Motor neuron (in vitro differentiated cells): ENCODE measurements around the gene FER. TPM values are rescaled to one million over a fixed set of nuclear protein-coding genes. Genes with fewer than 3 reads are reported as not detected.

Experiments used
- ATAC-seq, 8 experiments: fragments of 200-7000 bp; cut with Tn5 transposase; replicated peaks in 6 of 8; 2 replicates each; pipeline ENCODE4 v1.8.0; 2021; ENCODE audit warnings: mild to moderate bottlenecking in 8 of 8, moderate library complexity in 8 of 8
- H3K27ac ChIP-seq, 2 donors: fragments of 250-450 bp; sonication (Bioruptor Pico); 2 replicates each; pipeline ENCODE4 v1.9.0; 2021; ENCODE audit warnings: antibody characterized with exemption in 2 of 2, mild to moderate bottlenecking in 2 of 2, moderate library complexity in 1 of 2
- H3K4me1 ChIP-seq, 2 donors: fragments of 250-450 bp; sonication (Bioruptor Pico); replicated peaks in 1 of 2; 2 replicates each; pipeline ENCODE4 v1.6.1; 2021; ENCODE audit warnings: antibody characterized with exemption in 2 of 2, mild to moderate bottlenecking in 2 of 2, moderate library complexity in 1 of 2
- H3K4me3 ChIP-seq, 5 donors: fragments of 250-450 bp; sonication (Bioruptor Pico); 2 replicates each; pipeline ENCODE4 v1.9.0; 2021; ENCODE audit warnings: antibody characterized with exemption in 5 of 5, mild to moderate bottlenecking in 5 of 5, moderate library complexity in 4 of 5
- WGBS, 10 experiments: fragments of 450-650 bp; shearing (Covaris generic); methylation state at CpG; one replicate each; pipeline ENCODE4 v1.0.0; 2022; 5-methylcytosine and 5-hydroxymethylcytosine counted together
- in situ Hi-C, 9 experiments: fragments of 400-800 bp; cut with MboI; loops; one replicate each; pipeline ENCODE4 v1.15.0; 2021; ENCODE audit warnings: low sequenced_read_pairs in 9 of 9, low pct_unique_long_range_greater_than_20kb in 2 of 9; ENCODE audit not compliant: unreplicated experiment in 9 of 9
- total RNA-seq, 8 experiments: library from RNA; unstranded; fragments of 300-600 nt; gene quantifications; 2 replicates each; pipeline versions ENCODE4 v1.2.3 to v1.2.4, GENCODE V29; 2022

The FER gene
- total RNA-seq, 8 experiments from 2014 or later: 10.9 to 77.9 (median 24.1) TPM

- in situ Hi-C loops: no loop called here
- 0 to 81% (median 40%) methylated on average over 2 to 5 of the region's 5 CpGs; no CpG with 5 or more reads in 1 of the 10 experiments for WGBS, 10 experiments
- Histone ChIP-seq H3K4me3 (no peak overlapping the region), H3K27ac (no peak overlapping the region), H3K4me1 (peaks cover 0 to 9% of the 10 kb centered on the region in 2 donors)
- ATAC-seq: peak; percentile 57 to 97 (median 71)
These were observed 358.1 kb downstream of the FER start for GRCh38 chr5:109105631-109106267.

GRCh38 chr5:109111680-109112079, 364.0 kb downstream of the FER start:
- Histone ChIP-seq H3K27ac (no peak overlapping the region), H3K4me1 (no peaks in the 10 kb centered on the region), H3K4me3 (no peak overlapping the region)
- in situ Hi-C loops: no loop called here
- peak in 3 of 8 experiments; percentile 41 to 82 (median 46) for ATAC-seq
- 0 to 100% (median 88%) methylated on average over 1 to 2 of the region's 2 CpGs for WGBS, 10 experiments

GRCh38 chr5:109113608-109114007, 365.9 kb downstream of the FER start:
- Histone ChIP-seq H3K4me1 (no peaks in the 10 kb centered on the region), H3K27ac (no peak overlapping the region), H3K4me3 (no peak overlapping the region)
- ATAC-seq: no peak
- in situ Hi-C loops: no loop called here
- 90 to 100% (median 100%) methylated on average over 1 to 3 of the region's 3 CpGs; no CpG with 5 or more reads in 3 of the 10 experiments for WGBS, 10 experiments

GRCh38 chr5:109121225-109121624, 373.5 kb downstream of the FER start:
- ATAC-seq: no peak

GRCh38 chr5:109125755-109126429, 378.2 kb downstream of the FER start:
- Histone ChIP-seq H3K4me3 (no peak overlapping the region), H3K4me1 (no peaks in the 10 kb centered on the region), H3K27ac (no peak overlapping the region)
- no peak for ATAC-seq
- in situ Hi-C loops: no loop called here
- 63 to 100% (median 82%) methylated on average over 1 to 6 of the region's 6 CpGs for WGBS, 10 experiments

More at GRCh38 chr5:109121225-109121624, 373.5 kb downstream of the FER start:
- in situ Hi-C loops: no loop called here
- 68 to 100% (median 90%) methylated on average over 1 to 3 of the region's 3 CpGs for WGBS, 10 experiments
- Histone ChIP-seq H3K4me3 (no peak overlapping the region), H3K27ac (no peak overlapping the region), H3K4me1 (no peaks in the 10 kb centered on the region)

GRCh38 chr5:109126481-109126880, 378.8 kb downstream of the FER start:
- ATAC-seq: no peak
- 50 to 100% (median 100%) methylated on average over 1 of the region's 1 CpG; no CpG with 5 or more reads in 3 of the 10 experiments for WGBS, 10 experiments
- no peak overlapping the region for H3K4me3 ChIP-seq
- H3K27ac ChIP-seq: no peak overlapping the region
- in situ Hi-C loops: no loop called here
- H3K4me1 ChIP-seq: no peaks in the 10 kb centered on the region

GRCh38 chr5:109136906-109137305, 389.2 kb downstream of the FER start:
- in situ Hi-C loops: no loop called here
- Histone ChIP-seq H3K4me3 (no peak overlapping the region), H3K4me1 (no peaks in the 10 kb centered on the region), H3K27ac (no peak overlapping the region)
- no peak for ATAC-seq
- 90 to 100% (median 100%) methylated on average over 1 to 2 of the region's 2 CpGs; no CpG with 5 or more reads in 1 of the 10 experiments for WGBS, 10 experiments

GRCh38 chr5:109141222-109142200, 393.8 kb downstream of the FER start:
- ATAC-seq: peak in 2 of 8 experiments; percentile 27 to 86
- Histone ChIP-seq H3K4me1 (no peaks in the 10 kb centered on the region), H3K4me3 (no peak overlapping the region), H3K27ac (no peak overlapping the region)
- 76 to 100% (median 93%) methylated on average over 1 to 4 of the region's 4 CpGs; no CpG with 5 or more reads in 2 of the 10 experiments for WGBS, 10 experiments
- in situ Hi-C loops: no loop called here

GRCh38 chr5:109143031-109143430, 395.3 kb downstream of the FER start:
- Histone ChIP-seq H3K4me3 (no peak overlapping the region), H3K27ac (no peak overlapping the region), H3K4me1 (no peaks in the 10 kb centered on the region)
- in situ Hi-C loops: no loop called here
- ATAC-seq: no peak

- Histone ChIP-seq H3K27ac (no peak overlapping the region), H3K4me1 (no peaks in the 10 kb centered on the region), H3K4me3 (no peak overlapping the region)
- no peak for ATAC-seq
- in situ Hi-C loops: no loop called here
- WGBS, 10 experiments: 88 to 100% (median 100%) methylated on average over 1 of the region's 1 CpG; no CpG with 5 or more reads in 3 of the 10 experiments
These were observed 397.4 kb downstream of the FER start for GRCh38 chr5:109145139-109145538.

GRCh38 chr5:109146591-109146990, 398.9 kb downstream of the FER start:
- no peak overlapping the region for H3K4me3 ChIP-seq
- peak in 1 of 8 experiments; percentile 51 for ATAC-seq
- WGBS, 10 experiments: 0 to 100% (median 89%) methylated on average over 1 to 3 of the region's 3 CpGs; no CpG with 5 or more reads in 1 of the 10 experiments

GRCh38 chr5:109152565-109152964, 404.9 kb downstream of the FER start:
- Histone ChIP-seq H3K4me3 (no peak overlapping the region), H3K27ac (no peak overlapping the region), H3K4me1 (peaks cover 0 to 8% of the 10 kb centered on the region in 2 donors)
- ATAC-seq: no peak
- 88 to 100% (median 92%) methylated on average over 2 to 4 of the region's 4 CpGs for WGBS, 10 experiments
- in situ Hi-C loops: no loop called here

More at GRCh38 chr5:109146591-109146990, 398.9 kb downstream of the FER start:
- in situ Hi-C loops: no loop called here
- Histone ChIP-seq H3K4me1 (peaks cover 0 to 3% of the 10 kb centered on the region in 2 donors), H3K27ac (no peak overlapping the region)

- in situ Hi-C loops: no loop called here
- Histone ChIP-seq H3K4me1 (peaks cover 0 to 8% of the 10 kb centered on the region in 2 donors), H3K4me3 (no peak overlapping the region), H3K27ac (no peak overlapping the region)
- no peak for ATAC-seq
These were observed 407.9 kb downstream of the FER start for GRCh38 chr5:109155625-109156024.
